ENCODE measurements around the gene CSH2. TPM values are rescaled to one million over a fixed set of nuclear protein-coding genes. Genes with fewer than 3 reads are reported as not detected.

The CSH2 gene
- total and polyA plus RNA-seq, 2 of the 13 experiments (the other 11 are each of a cell fraction or from before 2014, with no cell fraction given) = not detected

DNA sequence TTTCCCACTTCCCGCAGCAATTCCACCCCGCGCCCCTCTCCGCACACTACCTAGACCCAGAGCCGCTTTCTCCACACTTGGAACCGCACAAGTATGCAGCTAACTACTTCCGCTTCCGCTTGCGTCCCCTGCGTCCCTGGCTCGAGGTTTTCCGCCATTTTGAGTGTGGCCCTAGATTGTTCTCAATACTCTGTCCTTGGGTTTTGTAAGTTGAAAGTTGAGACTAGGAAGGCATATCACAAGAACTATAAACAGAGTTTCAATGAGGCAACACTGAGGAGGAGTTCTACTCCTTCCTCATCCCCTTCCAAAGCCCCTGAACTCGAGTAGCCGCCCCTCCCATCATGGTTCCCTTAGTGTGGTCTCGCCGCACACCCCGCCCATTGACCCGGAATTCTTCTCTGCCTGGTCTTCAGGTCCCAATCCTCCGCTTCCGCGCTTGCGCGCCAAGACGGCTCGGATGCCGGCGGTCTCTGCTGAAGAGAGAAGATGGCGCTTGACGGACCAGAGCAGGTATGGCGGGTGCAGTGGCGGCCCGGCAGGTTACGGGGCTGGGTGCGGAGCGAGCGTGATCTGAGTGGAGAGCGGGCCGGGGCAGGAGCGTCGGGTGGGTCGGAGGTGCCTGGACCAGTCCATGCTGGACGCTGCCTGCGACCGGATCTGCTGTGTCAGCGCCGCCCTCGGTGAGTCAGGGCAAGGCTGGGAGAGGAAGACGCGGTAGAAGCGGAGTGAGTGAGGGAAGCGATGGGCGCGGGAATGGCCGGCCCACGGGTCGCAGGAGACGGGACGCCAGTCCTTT is 46.3 kb downstream of the CSH2 start, which contains the start of the genes FTSJ3 and PSMC5 (continued):
- TF ChIP-seq TBP (CRISPR knock-in tag; IDR thresholded peaks at IDR 0.05) (no peak), ZNF264 (CRISPR knock-in tag; IDR thresholded peaks at IDR 0.05) (no peak), REL (CRISPR knock-in tag; conservative IDR thresholded peaks at IDR 0.05) (peak; percentile 93; the same call in 1 of the 2 replicates), MYC (CRISPR knock-in tag; IDR thresholded peaks at IDR 0.05; ENCODE audit: borderline replicate concordance) (peak; percentile 87), DNMT1 (CRISPR knock-in tag; IDR thresholded peaks at IDR 0.05) (peak; percentile 69; the same call in 1 of the 2 replicates), MEIS2 (CRISPR knock-in tag; IDR thresholded peaks at IDR 0.05) (0 out of 2 replicates have a peak, but pooled peaks have one; percentile 40), MLLT10 (CRISPR knock-in tag; IDR thresholded peaks at IDR 0.05) (no peak), DNMT3B (CRISPR knock-in tag; conservative IDR thresholded peaks at IDR 0.05) (no peak), SNAI1 (CRISPR knock-in tag; IDR thresholded peaks at IDR 0.05; ENCODE audit: borderline replicate concordance) (peak; percentile 61; the same call in 1 of the 2 replicates)
- TF ChIP-seq, protein P1, sequence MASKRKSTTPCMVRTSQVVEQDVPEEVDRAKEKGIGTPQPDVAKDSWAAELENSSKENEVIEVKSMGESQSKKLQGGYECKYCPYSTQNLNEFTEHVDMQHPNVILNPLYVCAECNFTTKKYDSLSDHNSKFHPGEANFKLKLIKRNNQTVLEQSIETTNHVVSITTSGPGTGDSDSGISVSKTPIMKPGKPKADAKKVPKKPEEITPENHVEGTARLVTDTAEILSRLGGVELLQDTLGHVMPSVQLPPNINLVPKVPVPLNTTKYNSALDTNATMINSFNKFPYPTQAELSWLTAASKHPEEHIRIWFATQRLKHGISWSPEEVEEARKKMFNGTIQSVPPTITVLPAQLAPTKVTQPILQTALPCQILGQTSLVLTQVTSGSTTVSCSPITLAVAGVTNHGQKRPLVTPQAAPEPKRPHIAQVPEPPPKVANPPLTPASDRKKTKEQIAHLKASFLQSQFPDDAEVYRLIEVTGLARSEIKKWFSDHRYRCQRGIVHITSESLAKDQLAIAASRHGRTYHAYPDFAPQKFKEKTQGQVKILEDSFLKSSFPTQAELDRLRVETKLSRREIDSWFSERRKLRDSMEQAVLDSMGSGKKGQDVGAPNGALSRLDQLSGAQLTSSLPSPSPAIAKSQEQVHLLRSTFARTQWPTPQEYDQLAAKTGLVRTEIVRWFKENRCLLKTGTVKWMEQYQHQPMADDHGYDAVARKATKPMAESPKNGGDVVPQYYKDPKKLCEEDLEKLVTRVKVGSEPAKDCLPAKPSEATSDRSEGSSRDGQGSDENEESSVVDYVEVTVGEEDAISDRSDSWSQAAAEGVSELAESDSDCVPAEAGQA (IDR thresholded peaks at IDR 0.05; ENCODE audit: low read depth) = peak; percentile 87
- TF ChIP-seq, protein P1 (CRISPR knock-in tag; IDR thresholded peaks at IDR 0.05; ENCODE audit: borderline replicate concordance) = no peak
- TF ChIP-seq, protein P2, sequence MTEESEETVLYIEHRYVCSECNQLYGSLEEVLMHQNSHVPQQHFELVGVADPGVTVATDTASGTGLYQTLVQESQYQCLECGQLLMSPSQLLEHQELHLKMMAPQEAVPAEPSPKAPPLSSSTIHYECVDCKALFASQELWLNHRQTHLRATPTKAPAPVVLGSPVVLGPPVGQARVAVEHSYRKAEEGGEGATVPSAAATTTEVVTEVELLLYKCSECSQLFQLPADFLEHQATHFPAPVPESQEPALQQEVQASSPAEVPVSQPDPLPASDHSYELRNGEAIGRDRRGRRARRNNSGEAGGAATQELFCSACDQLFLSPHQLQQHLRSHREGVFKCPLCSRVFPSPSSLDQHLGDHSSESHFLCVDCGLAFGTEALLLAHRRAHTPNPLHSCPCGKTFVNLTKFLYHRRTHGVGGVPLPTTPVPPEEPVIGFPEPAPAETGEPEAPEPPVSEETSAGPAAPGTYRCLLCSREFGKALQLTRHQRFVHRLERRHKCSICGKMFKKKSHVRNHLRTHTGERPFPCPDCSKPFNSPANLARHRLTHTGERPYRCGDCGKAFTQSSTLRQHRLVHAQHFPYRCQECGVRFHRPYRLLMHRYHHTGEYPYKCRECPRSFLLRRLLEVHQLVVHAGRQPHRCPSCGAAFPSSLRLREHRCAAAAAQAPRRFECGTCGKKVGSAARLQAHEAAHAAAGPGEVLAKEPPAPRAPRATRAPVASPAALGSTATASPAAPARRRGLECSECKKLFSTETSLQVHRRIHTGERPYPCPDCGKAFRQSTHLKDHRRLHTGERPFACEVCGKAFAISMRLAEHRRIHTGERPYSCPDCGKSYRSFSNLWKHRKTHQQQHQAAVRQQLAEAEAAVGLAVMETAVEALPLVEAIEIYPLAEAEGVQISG (CRISPR knock-in tag; IDR thresholded peaks at IDR 0.05) = peak; percentile 95
- TF ChIP-seq, protein P3, sequence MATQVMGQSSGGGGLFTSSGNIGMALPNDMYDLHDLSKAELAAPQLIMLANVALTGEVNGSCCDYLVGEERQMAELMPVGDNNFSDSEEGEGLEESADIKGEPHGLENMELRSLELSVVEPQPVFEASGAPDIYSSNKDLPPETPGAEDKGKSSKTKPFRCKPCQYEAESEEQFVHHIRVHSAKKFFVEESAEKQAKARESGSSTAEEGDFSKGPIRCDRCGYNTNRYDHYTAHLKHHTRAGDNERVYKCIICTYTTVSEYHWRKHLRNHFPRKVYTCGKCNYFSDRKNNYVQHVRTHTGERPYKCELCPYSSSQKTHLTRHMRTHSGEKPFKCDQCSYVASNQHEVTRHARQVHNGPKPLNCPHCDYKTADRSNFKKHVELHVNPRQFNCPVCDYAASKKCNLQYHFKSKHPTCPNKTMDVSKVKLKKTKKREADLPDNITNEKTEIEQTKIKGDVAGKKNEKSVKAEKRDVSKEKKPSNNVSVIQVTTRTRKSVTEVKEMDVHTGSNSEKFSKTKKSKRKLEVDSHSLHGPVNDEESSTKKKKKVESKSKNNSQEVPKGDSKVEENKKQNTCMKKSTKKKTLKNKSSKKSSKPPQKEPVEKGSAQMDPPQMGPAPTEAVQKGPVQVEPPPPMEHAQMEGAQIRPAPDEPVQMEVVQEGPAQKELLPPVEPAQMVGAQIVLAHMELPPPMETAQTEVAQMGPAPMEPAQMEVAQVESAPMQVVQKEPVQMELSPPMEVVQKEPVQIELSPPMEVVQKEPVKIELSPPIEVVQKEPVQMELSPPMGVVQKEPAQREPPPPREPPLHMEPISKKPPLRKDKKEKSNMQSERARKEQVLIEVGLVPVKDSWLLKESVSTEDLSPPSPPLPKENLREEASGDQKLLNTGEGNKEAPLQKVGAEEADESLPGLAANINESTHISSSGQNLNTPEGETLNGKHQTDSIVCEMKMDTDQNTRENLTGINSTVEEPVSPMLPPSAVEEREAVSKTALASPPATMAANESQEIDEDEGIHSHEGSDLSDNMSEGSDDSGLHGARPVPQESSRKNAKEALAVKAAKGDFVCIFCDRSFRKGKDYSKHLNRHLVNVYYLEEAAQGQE (IDR thresholded peaks at IDR 0.05; ENCODE audit: borderline replicate concordance in 1 of 2, low read depth in 1 of 2, low read length in 2 of 2) = peak in 1 of 2 experiments; percentile 57; a peak in 1 of 4 replicates
- TF ChIP-seq, protein P4, sequence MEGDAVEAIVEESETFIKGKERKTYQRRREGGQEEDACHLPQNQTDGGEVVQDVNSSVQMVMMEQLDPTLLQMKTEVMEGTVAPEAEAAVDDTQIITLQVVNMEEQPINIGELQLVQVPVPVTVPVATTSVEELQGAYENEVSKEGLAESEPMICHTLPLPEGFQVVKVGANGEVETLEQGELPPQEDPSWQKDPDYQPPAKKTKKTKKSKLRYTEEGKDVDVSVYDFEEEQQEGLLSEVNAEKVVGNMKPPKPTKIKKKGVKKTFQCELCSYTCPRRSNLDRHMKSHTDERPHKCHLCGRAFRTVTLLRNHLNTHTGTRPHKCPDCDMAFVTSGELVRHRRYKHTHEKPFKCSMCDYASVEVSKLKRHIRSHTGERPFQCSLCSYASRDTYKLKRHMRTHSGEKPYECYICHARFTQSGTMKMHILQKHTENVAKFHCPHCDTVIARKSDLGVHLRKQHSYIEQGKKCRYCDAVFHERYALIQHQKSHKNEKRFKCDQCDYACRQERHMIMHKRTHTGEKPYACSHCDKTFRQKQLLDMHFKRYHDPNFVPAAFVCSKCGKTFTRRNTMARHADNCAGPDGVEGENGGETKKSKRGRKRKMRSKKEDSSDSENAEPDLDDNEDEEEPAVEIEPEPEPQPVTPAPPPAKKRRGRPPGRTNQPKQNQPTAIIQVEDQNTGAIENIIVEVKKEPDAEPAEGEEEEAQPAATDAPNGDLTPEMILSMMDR (CRISPR knock-in tag; IDR thresholded peaks at IDR 0.05) = peak; percentile 91
